Breast epithelium (tissue), 4 donors: ENCODE results near the gene TMTC1. TPM values are rescaled to one million over a fixed set of nuclear protein-coding genes. Genes with fewer than 3 reads are reported as not detected.

ENCODE experiments used
- DNase-seq, 2 donors: peaks; one replicate each; pipeline ENCODE4 v3.0.0-alpha.2; 2019; ENCODE audit warnings: low spot score in 2 of 2
- H3K27ac ChIP-seq, 2 donors: fragments of 200-600 bp; sonication (generic) in 1 of 2; one replicate each; pipeline ENCODE4 v1.5.1; 2016 to 2019; ENCODE audit warnings: mild to moderate bottlenecking in 1 of 2
- H3K27me3 ChIP-seq, 2 donors: fragments of 200-600 bp; sonication (generic) in 1 of 2; one replicate each; pipeline versions ENCODE4 v1.5.1 to v1.6.0; 2017 to 2019; ENCODE audit warnings: control low read depth in 1 of 2, mild to moderate bottlenecking in 1 of 2
- H3K36me3 ChIP-seq: fragments of 200-600 bp; one replicate; pipeline ENCODE4 v1.5.1; 2019
- H3K4me1 ChIP-seq, 2 donors: fragments of 200-600 bp; sonication (generic); one replicate each; pipeline ENCODE4 v1.5.1; 2016 to 2019; ENCODE audit warnings: control low read depth in 1 of 2
- H3K4me3 ChIP-seq, 3 donors: fragments of 200-600 bp; sonication (generic); 1 replicate in 2 of 3; 2 replicates in 1 of 3; pipeline ENCODE4 v1.5.1; 2016 to 2019; ENCODE audit warnings: mild to moderate bottlenecking in 3 of 3, moderate library complexity in 2 of 3
- H3K9me3 ChIP-seq, 2 donors: fragments of 200-600 bp; sonication (generic) in 1 of 2; one replicate each; pipeline ENCODE4 v1.5.1; 2016 to 2019; ENCODE audit warnings: control low read depth in 1 of 2
- POLR2A ChIP-seq: fragments of 450-650 bp; IDR thresholded peaks from one replicate; pipeline ENCODE4 v1.6.1; 2016; ENCODE audit warnings: antibody characterized with exemption, mild to moderate bottlenecking, moderate library complexity
- POLR2AphosphoS5 ChIP-seq, 3 donors: sonication (generic); formaldehyde crosslinking; IDR thresholded peaks; one replicate each; pipeline ENCODE4 v1.6.1; 2017; ENCODE audit warnings: antibody characterized with exemption in 3 of 3
- intact Hi-C: fragments of 100-400 bp; cut with DNase I; formaldehyde crosslinking; loops from one replicate; pipeline ENCODE4 v1.15.1; 2023; ENCODE audit warnings: low total_unique reads
- total RNA-seq, 3 donors: library from RNA; depleted of rRNA; stranded (reverse); fragments of >200 nt; gene quantifications; one replicate each; pipeline ENCODE4 v1.1.0, GENCODE V29; 2016
- TF ChIP-seq, protein P1 (sequence below), 3 donors: fragments of 450-650 bp; IDR thresholded peaks; one replicate each; pipeline ENCODE4 v1.5.1; 2016 to 2017; ENCODE audit warnings: antibody characterized with exemption in 3 of 3, mild to moderate bottlenecking in 3 of 3, moderate library complexity in 3 of 3

Gene TMTC1
- total RNA-seq, 3 donors from 2014 or later = 49.9 to 87.2 (median 71.8) TPM

DNA sequence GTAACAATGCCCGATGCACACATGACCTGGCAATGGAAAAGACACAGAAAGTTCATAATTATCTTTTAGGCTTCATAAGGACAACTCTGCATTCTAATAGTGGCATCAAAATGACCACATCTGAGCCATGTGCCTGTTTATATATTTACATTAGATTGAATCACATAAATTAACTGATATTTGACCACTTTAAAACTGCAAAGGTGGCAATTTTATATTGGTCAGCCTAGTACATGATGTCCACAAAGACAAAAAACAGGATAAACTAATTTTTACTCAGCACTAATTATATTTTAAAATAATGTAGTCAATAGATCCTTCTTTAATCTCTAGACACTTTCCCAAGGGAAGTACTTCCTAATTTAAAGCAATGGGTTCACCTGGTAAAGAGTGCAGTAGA, 274.2 kb downstream of the TMTC1 start:
- Histone ChIP-seq H3K27ac (no peak overlapping the region), H3K27me3 (no peaks in the 10 kb centered on the region), H3K4me3 (no peak overlapping the region), H3K4me1 (no peaks in the 10 kb centered on the region), H3K9me3 (no peaks in the 10 kb centered on the region), H3K36me3 (no peaks in the 10 kb centered on the region)
- intact Hi-C loops = no loop called here
- no peak for DNase-seq
- TF ChIP-seq POLR2AphosphoS5 (IDR thresholded peaks at IDR 0.05) (no peak), POLR2A (no peak)
- TF ChIP-seq, protein P1, sequence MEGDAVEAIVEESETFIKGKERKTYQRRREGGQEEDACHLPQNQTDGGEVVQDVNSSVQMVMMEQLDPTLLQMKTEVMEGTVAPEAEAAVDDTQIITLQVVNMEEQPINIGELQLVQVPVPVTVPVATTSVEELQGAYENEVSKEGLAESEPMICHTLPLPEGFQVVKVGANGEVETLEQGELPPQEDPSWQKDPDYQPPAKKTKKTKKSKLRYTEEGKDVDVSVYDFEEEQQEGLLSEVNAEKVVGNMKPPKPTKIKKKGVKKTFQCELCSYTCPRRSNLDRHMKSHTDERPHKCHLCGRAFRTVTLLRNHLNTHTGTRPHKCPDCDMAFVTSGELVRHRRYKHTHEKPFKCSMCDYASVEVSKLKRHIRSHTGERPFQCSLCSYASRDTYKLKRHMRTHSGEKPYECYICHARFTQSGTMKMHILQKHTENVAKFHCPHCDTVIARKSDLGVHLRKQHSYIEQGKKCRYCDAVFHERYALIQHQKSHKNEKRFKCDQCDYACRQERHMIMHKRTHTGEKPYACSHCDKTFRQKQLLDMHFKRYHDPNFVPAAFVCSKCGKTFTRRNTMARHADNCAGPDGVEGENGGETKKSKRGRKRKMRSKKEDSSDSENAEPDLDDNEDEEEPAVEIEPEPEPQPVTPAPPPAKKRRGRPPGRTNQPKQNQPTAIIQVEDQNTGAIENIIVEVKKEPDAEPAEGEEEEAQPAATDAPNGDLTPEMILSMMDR (IDR thresholded peaks at IDR 0.05) = no peak

DNA sequence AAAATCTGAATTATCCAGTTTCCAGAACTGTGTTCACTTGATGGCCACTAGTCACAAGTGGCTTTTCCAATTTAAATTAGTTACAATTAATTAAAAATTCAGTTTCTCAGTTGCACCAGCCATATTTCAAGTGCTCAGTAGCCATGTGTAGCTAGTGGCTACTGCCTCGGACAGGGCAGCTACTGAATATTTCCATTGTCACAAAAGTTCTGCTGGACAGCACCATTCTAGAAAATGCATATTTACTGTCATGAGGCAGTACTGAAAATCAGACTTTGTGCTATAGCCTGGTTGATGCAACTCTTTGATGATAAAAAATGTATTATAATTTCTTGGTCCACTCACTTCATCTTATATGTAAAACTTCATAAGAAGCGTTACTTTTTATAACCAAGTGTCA, 274.8 kb downstream of the TMTC1 start:
- intact Hi-C loops = no loop called here

DNA sequence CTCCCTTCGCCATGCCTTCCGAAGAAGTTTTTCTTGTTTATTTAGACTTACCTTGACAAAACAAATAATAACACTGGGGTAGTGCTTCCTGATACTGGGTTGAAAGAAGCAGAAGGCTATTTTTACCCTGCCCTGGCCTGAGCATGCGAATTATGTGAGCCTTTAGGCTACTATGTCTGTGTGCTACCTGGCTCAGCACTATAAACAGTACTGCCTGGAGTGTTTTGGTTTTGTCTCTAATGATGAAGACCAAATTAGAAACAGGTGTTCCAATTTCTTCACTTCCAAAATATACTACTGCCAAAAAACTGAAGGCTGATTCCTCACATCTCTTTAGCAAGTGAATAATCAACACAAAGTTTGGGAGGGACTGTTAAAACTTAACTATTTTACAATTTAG, 278.6 kb downstream of the TMTC1 start:
- H3K9me3 ChIP-seq = no peaks in the 10 kb centered on the region
- DNase-seq = no peak
- no peak overlapping the region for H3K27ac ChIP-seq
- H3K27me3 ChIP-seq = no peaks in the 10 kb centered on the region
- H3K36me3 ChIP-seq = no peaks in the 10 kb centered on the region
- H3K4me1 ChIP-seq = no peaks in the 10 kb centered on the region
- H3K4me3 ChIP-seq = no peak overlapping the region
- intact Hi-C loops = no loop called here
- TF ChIP-seq POLR2A (no peak), POLR2AphosphoS5 (IDR thresholded peaks at IDR 0.05) (no peak)
- TF ChIP-seq, protein P1 (IDR thresholded peaks at IDR 0.05) = no peak

More for the DNA sequence above, 274.8 kb downstream of the TMTC1 start:
- Histone ChIP-seq H3K4me1 (no peaks in the 10 kb centered on the region), H3K9me3 (no peaks in the 10 kb centered on the region), H3K4me3 (no peak overlapping the region), H3K27ac (no peak overlapping the region), H3K27me3 (no peaks in the 10 kb centered on the region), H3K36me3 (no peaks in the 10 kb centered on the region)
- TF ChIP-seq POLR2A = no peak
- no peak for TF ChIP-seq POLR2AphosphoS5 (IDR thresholded peaks at IDR 0.05)
- TF ChIP-seq, protein P1 (IDR thresholded peaks at IDR 0.05) = no peak
- DNase-seq = no peak

DNA sequence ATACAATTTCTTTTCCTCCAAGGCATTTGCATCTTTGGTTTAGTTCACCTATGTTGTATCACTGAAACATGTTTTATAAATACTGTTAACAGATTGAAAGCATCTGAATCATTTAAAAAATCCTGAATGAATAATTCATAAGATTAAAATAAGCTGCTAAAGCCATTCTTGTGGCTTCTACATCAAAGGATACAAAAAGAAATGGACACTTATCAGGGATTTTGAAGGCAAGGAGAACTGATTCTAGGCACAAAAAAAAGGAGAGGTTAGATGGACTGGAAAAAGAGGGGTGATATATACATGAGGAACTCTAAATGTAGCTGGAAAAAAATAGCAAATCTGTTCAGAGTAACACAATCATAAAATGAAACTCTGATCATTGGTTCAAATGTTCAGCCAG, 280.5 kb downstream of the TMTC1 start:
- intact Hi-C loops = no loop called here
- TF ChIP-seq POLR2AphosphoS5 (IDR thresholded peaks at IDR 0.05) (no peak), POLR2A (no peak)
- TF ChIP-seq, protein P1 (IDR thresholded peaks at IDR 0.05) = no peak
- Histone ChIP-seq H3K27me3 (no peaks in the 10 kb centered on the region), H3K36me3 (no peaks in the 10 kb centered on the region), H3K27ac (no peak overlapping the region), H3K4me3 (no peak overlapping the region), H3K9me3 (no peaks in the 10 kb centered on the region), H3K4me1 (no peaks in the 10 kb centered on the region)
- no peak for DNase-seq

DNA sequence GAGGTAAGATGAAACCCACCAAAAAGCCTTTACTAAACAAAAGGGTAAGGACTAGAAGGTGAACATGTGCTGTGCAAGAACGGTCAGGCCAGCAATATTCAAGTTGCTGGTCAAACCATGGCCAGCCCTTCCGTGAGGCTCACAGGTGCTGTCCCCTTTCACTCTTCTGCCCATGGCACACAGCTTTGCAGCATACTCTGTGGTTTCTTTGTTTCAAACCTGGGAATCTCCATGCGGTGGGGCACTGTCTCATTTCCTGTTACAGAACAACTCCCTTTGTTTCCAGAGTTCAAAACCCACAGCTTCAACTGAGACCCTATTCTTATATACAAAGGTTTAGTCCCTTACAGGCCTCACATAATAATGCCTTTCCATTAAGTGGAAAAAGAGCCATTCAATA, 284.5 kb downstream of the TMTC1 start:
- no peaks in the 10 kb centered on the region for H3K9me3 ChIP-seq
- no peak for DNase-seq
- intact Hi-C loops = no loop called here
- TF ChIP-seq, protein P1 (IDR thresholded peaks at IDR 0.05) = no peak
- no peak for TF ChIP-seq POLR2A
- no peak for TF ChIP-seq POLR2AphosphoS5 (IDR thresholded peaks at IDR 0.05)
- H3K27me3 ChIP-seq = no peaks in the 10 kb centered on the region
- H3K4me1 ChIP-seq = no peaks in the 10 kb centered on the region
- H3K4me3 ChIP-seq = no peak overlapping the region
- H3K36me3 ChIP-seq = no peaks in the 10 kb centered on the region
- no peak overlapping the region for H3K27ac ChIP-seq
